8988T (cell line): ENCODE data around the gene WBP2.
A peak's percentile ranks its signal among the peaks of the same experiment; 100 is the strongest.

Source experiments
- DNase-seq: peaks from one replicate; pipeline ENCODE4 v3.0.0; 2011

The WBP2 gene

DNA sequence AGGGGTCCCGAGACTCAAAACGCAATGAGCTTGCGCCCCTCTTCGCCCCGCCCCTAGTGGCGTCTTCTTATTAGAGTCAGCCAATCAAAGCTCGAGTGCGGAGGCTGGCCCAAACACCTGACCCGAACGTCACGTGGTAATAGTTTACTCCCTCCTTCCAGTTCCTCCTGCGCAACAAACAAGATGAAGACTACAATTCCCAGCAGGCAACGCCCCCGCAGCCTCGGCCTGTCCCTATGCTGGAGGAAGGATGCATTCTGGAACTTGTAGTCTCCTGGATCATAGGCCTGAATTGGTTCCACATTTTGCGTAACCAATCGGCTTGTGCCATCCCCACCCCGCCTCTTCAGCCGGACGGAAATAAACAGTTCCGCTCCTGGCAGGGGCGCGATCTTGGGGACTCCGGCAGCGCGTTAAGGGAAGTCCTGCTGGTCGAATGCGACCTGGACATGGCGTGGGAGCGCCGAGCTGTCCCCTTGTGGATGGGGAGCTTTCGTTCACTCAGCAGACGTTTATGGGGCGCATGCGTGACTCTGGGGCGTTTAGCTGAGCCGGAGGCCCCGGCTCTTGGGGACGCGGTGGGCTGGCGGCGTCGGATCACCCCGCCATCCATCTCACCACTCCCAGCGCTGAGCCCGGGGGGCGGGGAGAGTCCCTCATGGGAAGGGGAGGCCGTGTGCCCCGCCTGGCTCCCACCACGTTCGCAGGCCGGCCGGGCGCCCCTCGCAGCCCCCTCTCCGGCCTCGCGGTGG, at the start of gene WBP2:
Gene WBP2, minus strand, starts transcription at position 26 of the 752 bp plus-strand sequence. CDS start 38 bp downstream, outside the sequence.
- DNase-seq, result peak; percentile 77

DNA sequence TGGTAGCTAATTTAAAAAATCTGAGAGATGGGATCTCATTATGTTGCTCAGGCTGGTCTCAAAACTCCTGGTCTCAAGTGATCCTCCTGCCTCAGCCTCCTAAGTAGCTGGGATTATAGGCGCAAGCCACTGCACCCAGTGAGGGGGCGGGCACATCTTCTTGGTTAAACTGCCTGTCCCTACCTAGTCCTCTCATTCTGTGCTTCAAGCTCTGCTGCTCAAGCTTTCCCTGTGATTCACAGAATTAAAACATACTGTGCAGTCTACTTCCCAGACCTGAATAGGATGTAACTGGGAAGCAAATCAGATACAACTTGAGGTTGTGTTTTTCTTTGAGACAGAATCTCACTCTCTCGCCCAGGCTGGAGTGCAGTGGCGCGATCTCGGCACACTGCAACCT, 47.3 kb upstream of the WBP2 start:
- no peak for DNase-seq

DNA sequence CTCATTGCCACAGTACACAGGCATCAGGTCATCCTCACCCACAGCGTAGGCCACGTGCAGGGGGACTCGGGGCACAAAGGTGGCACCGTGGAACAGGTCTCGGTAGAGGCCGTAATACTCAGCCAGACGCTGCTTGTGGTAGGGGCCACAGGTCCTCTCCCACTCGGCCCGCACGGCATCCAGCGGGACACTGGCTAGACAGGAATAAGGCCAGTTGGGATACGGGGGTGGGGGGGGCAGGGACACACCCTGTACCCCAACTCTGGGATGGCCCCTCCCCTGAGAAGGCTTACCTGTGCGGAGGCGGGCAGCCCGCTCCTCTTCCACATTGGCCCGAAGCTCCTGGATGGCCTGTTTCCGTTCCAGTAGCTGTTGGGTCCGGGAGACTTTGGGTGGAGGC, 46.6 kb upstream of the WBP2 start:
- no peak for DNase-seq

DNA sequence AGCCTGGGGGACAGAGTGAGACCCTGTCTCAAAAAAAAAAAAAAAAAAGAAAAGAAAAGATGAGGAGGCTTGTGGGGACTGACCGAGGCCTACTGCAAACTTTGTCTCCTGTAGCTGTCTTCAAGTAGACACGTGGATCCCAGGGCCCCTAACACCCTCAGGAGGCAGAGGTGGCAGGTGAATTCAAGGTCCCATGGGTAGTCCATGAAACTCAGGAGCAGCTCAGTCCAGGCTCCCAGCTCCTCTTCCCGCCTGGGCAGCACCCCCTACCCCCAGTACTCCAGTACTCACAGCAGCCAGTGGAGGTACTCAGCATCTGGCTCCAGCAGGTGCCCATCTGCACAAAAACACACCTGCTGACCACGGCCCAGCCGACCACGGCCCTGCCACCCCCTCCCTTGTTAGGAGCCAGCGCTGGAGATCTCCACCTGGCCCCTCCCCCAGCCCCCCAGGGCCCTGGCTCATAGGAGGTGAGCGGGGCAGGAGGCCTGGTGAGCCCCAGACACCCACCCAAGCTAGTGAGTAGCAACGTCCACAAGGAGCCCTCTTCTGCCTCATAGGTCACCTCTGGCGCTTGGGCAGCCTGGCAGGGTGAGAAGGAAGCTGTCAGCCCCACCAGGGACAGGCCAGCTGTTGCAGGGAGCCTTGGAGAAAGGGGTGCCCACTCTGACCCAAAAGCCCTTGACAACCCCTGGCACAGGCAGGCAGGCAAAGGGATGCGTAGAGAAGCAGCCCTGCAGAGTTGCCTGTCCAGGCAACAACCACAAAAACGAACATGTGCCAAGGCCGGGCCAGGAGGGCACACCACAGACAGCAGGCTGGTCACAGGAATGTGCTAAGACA, 45.8 kb upstream of the WBP2 start:
- DNase-seq, result no peak

DNA sequence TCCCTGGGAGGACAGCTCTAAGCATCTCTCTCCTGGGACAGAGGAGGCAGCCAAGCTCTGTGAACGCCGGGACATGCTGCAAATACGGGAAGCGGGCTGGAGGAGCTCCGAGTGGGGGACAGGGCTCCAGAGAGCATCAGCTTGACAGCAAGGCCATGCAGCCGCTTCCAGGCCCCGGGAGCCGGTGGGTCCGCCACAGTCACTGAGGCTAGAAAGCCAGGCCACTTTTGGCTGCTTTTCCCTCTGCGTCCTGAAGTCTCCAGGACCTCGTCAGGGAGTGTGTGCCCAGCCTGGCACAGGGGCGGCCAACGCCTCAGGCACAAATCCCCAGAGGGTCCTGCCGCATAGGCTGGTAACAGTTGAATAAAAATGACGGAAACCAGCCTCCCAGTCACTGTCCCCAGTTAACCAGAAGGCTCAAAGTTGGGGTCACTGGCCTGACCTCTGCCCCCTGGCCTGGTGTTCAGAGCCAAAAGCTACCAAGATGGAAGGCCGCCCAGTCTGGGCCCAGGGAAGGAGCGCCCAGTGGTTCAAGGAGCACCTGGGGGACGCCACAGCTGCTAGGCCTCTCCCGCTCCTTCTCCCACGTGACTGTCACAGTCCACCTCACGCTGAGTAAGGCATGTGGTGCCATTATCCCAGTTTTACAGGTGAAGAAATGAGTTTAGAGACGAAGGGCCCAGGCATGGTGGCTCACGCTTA, 44.8 kb upstream of the WBP2 start:
- no peak for DNase-seq

DNA sequence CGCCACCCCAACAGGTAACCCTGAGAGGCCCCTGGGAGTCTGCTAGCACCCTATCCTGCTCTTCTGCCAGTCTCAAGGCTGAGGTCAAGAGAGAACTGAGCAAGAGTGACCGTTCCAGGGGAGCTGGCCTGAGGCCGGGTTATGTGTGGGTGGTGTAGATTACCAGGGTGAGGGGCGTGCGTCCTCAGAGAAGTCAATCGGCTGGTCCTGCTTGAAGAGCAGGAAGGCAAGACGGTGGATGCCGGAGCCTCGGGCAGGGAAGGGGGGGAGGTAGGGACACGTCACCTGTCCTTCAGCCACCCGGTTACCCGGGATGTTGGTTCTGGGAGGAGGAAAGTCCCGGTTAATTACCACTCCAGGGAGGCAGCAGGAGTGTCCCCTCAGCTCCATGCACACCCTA, 44.2 kb upstream of the WBP2 start:
- DNase-seq, result no peak

DNA sequence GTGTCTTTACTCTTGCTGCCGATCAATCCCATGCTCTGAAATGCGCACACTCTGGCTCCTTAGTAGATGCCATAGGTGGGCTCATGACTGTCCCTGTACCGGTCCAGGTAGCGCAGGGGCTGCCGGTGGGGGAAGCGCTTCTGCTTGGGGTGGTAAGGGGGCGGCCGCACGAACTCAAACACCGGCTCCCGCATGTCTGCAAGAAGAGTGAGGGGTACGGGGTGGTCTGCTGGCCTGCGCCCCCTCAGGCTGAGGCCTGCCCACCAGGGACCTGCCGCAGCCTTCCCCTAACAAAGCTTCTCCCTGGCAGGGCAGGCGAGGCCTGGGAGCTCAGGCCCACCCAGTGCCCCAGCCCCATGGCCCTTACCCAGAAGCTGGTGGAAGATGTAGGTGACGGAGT, 43.7 kb upstream of the WBP2 start:
- DNase-seq, result no peak

DNA sequence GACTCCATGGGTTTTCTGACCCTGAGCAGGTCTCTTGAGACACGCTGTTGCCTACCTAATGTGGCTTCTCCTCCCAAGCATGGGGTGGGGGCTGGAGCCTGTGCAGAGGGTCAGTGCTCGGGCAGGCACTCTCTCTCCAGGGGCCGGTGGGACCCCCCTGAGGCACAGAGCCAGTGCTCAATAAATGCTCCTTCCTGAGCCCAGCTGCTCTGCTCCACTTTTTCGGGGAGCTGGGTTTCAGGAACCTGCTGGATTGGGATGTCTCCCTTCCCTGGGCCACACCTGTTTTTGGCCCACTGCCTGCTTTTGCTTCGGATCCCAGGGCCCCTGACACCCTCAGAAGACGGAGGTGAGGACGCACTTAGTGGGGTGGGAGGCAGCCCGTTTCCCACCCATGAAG, 42.9 kb upstream of the WBP2 start:
- no peak for DNase-seq

DNA sequence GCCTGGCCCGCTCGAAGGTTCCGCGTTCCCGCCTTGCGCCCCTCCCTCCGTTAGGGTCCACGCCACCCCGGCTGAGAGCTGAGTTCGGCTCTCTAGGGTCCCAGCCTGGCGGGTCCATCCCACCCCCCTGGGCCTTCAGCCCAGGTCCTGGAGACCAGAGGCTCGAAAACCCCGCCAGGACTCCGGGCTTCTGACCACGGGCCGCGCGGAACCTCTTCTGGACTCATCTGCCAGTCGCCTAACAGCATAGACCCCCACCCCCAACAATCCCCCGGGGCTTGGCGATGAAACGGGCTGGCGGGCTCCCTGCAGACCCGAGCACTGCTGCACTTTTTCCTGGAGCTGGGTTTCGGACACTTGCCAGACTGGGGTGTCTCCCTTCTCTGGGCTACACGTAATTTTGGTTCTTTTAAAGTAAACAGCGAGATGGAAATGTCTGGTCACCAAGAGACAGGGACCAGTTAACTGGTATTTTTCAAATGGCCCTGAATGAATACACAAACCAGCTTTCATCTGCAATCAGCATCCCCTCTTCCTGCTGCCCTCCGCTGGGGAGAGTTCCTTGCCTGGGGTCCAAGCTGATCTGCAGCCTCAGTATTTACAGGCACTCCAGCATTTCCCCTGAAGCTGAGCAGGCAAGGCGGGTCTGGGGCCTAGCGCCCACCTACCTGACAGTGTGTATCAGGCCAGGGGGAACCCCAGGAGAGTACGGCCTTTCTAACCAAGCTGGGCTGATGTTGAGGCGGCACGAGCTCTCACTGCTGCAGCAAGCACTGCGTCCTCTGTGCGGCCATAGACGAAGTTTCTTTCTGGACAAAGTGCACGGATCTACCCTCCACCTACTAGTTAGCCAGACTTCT, 42.3 kb upstream of the WBP2 start:
- no peak for DNase-seq

DNA sequence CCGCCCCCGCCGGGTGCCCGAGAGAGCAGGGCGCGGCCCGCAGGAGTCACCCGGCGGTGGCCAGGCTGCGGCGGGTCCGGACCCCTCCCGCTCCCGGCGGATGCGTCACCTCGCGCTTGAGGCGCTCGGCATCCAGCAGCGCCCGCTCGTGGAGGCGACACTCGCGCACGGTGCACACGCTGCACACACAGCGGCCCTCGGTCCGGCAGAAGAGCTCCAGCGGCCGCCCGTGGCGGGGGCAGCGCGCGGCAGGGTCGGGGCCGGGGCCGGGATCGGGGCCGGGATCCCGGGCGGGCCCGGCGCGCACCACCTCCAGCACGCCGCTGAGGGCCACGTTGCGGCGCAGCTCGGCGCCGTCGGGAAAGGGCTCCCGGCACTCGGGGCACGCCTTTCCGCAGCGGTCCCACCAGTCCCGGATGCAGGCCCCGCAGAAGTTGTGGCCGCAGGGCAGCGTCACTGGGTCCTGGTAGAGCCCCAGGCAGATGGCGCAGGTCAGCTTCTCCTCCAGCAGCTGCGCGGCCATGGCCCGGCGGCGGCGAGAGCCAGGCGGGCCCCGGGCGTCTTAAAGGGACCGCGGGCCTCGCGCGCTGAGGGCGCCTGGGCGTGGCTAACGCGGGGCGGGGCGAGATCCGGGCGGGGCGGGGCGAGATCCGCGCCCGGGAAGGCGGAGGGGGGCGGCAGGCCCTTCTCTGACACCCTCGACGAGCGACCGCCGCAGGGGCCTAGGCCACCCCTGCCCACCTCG, 41.5 kb upstream of the WBP2 start, which contains the start of gene TRIM65:
Gene TRIM65, minus strand, starts transcription at position 537 of the 745 bp plus-strand sequence. Its CDS starts 14 bp downstream, at position 523.
- peak; percentile 77 for DNase-seq

DNA sequence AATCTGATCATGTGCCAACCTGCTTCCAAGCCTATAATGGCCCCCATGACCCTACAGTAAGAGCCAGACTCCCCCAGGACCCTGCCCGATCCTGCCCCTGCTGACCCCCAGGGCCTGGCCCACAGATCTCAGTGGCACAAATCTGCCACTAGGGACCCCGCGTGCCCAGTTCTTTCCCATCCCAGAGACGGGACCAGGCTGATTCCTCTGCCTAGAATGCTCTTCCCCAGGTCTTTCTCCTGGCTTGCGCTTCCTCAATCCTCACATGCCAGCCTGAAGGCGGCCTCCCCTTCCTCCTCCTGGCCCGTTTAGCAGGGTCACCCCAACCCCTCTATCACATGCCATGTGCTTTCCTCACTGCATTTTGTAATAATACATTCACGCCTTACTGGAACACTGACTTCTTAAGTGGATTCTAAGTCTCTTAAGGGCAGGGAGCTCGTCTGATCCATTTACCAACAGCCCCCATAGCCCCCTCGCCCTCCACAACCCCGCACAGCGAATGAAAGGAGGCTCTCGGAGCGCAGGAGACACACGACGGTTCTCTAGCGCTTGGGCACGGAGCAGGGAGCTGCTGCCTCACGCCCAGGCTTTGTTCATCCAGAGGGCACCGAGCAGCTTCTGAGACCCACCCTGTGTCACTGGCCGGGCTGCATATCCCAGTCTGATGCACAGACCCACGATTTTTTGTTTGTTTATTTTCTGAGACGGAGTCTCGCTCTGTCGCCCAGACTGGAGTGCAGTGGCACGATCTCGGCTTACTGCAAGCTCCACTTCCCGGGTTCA, 40.4 kb upstream of the WBP2 start:
- DNase-seq, result peak; percentile 54

DNA sequence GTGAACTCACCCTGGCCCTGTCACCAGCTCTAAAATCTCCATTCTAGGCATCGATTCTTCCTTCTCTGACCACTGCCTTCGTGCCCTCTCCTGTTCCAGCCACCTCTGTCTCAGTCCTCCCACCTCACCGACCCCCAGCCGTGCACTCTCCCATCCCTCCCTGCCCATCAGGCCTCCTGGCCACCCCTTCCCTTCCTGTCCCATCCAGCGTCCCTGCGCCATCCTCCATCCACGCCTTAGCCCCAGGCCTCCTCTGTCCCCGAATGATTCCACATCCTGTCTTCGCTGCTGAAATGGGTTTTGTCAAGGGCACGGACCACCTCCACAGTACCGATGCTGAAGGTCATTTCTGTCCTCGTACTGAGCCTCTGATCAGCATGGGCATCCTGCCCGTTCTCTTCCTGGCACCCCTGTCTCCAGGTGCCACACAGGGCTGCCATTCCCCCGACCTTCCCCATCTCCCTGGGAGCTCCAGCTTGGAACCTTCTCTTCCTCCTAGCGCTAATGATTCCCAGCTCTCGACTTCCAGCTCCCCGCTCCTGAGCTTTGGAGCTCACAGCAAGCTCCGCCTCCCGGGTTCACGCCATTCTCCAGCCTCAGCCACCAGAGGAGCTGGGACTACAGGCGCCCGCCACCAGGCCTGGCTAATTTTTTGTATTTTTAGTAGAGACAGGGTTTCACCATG, 39.1 kb upstream of the WBP2 start:
- no peak for DNase-seq

DNA sequence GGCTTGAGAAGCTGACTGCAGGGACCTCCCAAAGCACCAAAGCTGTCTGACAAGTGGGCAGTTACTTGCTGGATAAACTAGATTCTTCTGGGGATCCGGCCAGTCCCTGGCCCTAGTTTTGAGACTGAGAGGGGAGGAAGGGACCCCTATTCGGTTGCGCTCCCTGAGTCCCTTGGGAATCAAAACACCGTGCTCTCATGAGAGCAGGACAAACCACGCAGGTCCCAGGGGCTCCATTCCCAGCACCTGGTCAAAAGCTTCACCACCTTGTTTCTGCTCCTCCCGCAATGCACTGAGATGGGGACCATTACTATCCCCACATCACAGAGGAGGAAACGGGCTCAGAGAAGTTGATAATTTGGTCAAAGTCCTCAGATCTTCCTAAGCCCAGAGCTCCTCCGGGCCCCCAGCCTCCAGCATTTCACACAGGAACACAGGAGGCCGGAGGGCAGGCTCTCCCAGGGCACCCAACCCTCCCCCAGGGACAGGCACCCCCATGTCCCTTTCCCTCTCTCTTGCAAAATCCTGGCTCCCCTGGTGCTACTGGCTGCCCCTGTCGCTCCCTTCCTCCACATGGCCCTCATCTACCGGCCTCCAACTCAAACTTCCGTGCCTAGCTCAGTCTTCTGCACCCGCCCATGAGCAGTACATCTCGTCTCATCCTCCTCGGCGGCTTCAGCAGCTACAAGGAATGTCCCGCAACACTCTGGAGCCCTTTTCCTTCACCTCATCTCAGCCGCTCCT, 38.3 kb upstream of the WBP2 start:
- DNase-seq, result no peak

DNA sequence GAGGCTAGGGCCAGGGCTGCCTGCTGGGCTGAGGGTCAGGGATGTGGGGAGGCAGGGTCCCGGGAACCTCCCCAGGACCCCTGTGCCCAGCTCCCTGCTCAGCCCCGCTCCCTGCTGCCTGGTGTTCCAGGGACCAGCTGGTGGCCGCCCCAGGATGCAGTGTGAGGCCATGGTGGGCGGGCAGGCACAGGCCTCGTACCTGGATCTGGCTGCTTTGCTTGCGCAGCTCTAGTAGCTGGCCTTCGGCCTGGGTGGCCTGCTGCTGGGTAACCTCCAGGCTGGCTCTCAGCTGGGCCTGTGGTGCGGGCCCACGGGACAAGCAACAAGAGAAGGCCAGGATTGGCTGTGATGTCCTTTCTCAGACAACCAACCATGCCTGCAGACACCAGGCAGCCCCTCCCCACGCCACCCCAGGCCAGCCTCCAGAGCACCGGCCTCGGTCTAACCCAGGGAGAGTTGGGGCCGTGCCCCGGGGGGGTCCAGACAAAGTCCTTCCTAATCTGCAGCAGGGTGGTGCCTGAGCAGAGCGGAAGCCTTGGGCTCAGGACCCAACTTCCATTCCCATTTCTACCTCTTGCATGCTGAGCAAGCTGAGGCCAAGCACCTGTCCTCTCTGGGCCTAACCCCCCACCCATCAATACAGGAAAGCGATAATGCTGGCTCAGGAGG, 37.6 kb upstream of the WBP2 start:
- no peak for DNase-seq

DNA sequence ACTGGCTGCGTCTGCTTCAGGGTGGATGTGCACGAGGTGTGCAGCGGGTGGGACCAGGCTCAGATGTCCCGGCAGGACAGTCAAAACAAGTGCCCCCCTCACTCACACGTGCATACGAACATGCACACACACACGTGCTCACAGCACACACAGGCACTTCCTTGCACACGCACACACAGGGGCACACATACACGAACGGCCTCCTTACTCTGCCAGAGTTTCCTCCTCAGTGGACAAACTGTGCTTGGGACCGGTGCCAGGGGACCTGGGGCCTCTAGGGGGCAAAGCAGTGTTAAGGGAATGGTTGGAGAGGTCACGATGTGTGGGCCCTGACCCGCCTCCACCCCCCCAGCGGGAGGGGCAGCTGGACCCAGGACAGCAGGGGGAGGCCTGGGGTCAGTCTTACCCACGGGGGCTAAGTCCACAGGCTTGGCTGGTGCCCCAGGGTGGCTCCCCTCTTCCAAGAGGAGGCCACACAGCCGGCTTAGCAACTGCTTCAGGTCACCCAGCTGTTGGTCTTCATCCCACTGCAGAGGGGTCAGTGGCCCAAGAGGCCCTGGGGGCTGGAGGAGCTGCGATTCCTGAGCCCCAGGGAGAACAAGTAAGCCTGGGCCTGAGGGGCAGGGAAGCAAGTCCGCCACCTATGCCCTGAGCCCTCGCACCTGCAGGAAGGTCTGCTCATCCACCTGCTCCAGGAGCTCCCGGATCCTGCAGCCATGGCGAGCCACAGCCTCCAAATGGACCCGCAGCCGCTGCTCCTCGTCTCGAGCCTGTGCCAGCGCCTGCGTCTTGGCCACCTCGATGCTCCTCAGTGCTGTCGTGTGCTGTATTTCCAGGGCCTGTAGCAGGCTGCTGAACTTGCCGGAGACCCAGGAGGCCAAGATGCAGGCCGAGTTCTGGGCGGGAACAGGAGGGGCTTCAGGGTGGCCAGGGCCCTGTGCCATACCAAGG, 36.7 kb upstream of the WBP2 start:
- DNase-seq, result no peak

DNA sequence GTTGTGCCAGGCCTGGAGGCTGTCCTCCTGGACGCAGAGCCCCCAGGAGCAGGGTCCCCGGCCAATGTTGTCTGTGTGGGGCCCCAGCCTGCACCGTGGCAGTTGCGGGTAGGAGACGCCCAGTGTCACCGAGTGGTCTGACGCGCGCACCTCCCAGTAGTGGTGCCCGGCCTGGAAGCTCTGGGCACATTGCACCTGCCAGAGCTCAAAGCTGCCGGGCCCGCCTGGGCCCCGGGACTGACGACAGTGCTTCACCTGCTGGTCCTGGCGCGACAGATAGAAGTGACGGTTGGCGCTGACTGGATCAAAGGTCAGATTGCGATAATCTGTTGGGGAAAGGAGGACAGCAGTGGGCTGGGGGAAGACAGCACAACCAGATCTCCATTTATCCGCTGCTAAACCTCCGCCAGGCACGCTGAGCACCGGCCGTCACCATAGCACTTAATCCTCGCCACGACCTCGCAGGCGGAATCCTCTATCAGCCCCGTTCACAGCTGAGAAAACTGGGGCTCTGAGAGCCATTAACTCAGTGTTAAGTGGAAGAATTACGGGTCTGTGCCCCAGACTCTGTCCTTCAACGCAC, 36.0 kb upstream of the WBP2 start:
- DNase-seq, result no peak

DNA sequence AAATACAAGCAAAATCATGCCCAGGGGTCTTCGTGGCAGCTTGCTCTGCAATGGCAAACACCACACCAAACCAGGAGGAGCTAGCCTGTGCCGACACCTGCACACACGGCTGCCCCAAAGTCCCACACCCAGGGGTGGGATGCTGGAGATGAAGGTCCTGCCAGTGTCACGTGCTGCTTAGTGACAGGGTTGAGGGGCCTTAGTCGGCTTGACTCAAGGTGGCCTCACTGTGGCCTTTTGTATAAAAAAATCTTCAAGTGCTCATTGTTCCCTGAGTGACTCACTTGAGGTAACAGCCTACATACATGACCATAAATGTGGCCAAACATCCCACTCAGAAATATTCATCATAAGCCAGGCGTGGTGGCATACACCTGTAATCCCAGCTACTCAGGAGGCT, 34.3 kb upstream of the WBP2 start:
- no peak for DNase-seq
